HCT116 (cell line): ENCODE results near the gene EDN2.

ENCODE experiments used
- ATF3 ChIP-seq: IDR thresholded peaks from 2 replicates; pipeline ENCODE4 v1.6.1; 2012
- CEBPB ChIP-seq: IDR thresholded peaks from 2 replicates; pipeline ENCODE4 v1.6.1; 2012; ENCODE audit warnings: low read depth
- EZH2 ChIP-seq: fragments of 200-600 bp; sonication (generic); IDR thresholded peaks from 2 replicates; pipeline ENCODE4 v1.6.1; 2017; ENCODE audit warnings: antibody characterized with exemption, mixed run types
- POLR2A ChIP-seq: IDR thresholded peaks from 2 replicates; pipeline ENCODE4 v1.7.0; 2011; ENCODE audit warnings: borderline replicate concordance; ENCODE audit not compliant: insufficient read depth, insufficient read length; ENCODE audit errors: extremely low read depth
- POLR2AphosphoS5 ChIP-seq: IDR thresholded peaks from 2 replicates; pipeline ENCODE4 v1.6.1; 2011; ENCODE audit warnings: mild to moderate bottlenecking, low read depth, low read length, moderate library complexity
- RAD21 ChIP-seq: IDR thresholded peaks from 2 replicates; pipeline ENCODE4 v1.6.1; 2012; ENCODE audit warnings: low read depth, mild to moderate bottlenecking
- SIN3A ChIP-seq: IDR thresholded peaks from 2 replicates; pipeline ENCODE4 v1.6.1; 2012; ENCODE audit warnings: low read depth
- SP1 ChIP-seq: IDR thresholded peaks from 2 replicates; pipeline ENCODE4 v1.6.1; 2012; ENCODE audit warnings: low read depth
- YY1 ChIP-seq: IDR thresholded peaks from 2 replicates; pipeline ENCODE4 v1.6.1; 2011; ENCODE audit warnings: low read length, low read depth, moderate library complexity, mild to moderate bottlenecking; ENCODE audit not compliant: insufficient replicate concordance; ENCODE audit errors: extremely low read depth
- ZBTB33 ChIP-seq: IDR thresholded peaks from 2 replicates; pipeline ENCODE4 v1.6.1; 2011; ENCODE audit warnings: mild to moderate bottlenecking, low read length, moderate library complexity; ENCODE audit not compliant: insufficient replicate concordance; ENCODE audit errors: extremely low read depth
- ZFX ChIP-seq: fragments of 450-650 bp; IDR thresholded peaks from 2 replicates; pipeline ENCODE4 v1.6.1; 2017
- TF ChIP-seq, protein P1 (sequence below): IDR thresholded peaks from 2 replicates; pipeline ENCODE4 v1.6.1; 2012; ENCODE audit warnings: low read depth
- TF ChIP-seq, protein P2 (sequence below), 3 experiments: fragments of 200-600 bp in 1 of 3; sonication (generic) in 1 of 3; IDR thresholded peaks in 2 of 3; conservative IDR thresholded peaks in 1 of 3; 2 replicates each; pipeline ENCODE4 v1.5.1; 2012 to 2017; ENCODE audit warnings: low read depth in 2 of 3, low read length in 2 of 3, antibody characterized with exemption in 1 of 3, borderline replicate concordance in 1 of 3, control low read depth in 1 of 3, mild to moderate bottlenecking in 1 of 3, mixed read lengths in 1 of 3, mixed run types in 1 of 3, moderate library complexity in 1 of 3; ENCODE audit not compliant: insufficient read depth in 1 of 3
- TF ChIP-seq, protein P3 (sequence below): IDR thresholded peaks from 2 replicates; pipeline ENCODE4 v1.6.1; 2012

DNA sequence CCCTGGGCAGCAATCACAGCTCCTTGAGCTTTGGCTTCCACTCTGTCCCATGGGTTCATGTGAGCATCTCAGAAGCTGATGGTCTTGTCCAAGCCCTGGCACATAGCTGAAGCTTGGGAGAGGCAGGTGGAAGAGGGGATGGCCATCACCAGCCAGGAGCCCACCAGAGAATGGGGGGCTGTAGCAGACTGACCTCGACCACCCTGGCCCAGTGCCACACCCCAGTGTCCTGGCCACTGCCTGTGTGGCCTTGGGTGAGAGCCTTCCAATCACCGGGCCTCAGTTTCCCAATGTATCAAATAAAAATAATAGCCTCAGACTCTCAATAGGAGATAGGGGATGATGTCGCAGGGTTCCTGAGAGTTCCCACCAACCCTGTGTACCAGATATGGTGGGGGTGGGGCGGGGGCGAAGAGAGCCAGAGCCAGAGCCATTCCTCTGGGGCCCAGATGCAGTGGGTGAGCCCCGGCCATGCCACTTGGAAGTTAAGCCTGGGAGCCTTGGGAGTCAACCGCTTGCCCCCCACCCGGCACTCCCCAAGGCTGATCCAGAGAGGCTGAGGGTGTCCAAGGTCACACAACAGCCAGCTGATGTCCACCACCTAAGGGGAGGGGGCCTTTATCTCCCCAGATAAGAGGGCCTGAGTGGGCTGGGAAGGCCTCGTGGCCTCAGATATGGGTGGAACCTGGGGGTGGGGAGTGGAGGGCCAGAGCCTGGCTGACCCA is 9.3 kb upstream of the EDN2 start:
- TF ChIP-seq, protein P1, sequence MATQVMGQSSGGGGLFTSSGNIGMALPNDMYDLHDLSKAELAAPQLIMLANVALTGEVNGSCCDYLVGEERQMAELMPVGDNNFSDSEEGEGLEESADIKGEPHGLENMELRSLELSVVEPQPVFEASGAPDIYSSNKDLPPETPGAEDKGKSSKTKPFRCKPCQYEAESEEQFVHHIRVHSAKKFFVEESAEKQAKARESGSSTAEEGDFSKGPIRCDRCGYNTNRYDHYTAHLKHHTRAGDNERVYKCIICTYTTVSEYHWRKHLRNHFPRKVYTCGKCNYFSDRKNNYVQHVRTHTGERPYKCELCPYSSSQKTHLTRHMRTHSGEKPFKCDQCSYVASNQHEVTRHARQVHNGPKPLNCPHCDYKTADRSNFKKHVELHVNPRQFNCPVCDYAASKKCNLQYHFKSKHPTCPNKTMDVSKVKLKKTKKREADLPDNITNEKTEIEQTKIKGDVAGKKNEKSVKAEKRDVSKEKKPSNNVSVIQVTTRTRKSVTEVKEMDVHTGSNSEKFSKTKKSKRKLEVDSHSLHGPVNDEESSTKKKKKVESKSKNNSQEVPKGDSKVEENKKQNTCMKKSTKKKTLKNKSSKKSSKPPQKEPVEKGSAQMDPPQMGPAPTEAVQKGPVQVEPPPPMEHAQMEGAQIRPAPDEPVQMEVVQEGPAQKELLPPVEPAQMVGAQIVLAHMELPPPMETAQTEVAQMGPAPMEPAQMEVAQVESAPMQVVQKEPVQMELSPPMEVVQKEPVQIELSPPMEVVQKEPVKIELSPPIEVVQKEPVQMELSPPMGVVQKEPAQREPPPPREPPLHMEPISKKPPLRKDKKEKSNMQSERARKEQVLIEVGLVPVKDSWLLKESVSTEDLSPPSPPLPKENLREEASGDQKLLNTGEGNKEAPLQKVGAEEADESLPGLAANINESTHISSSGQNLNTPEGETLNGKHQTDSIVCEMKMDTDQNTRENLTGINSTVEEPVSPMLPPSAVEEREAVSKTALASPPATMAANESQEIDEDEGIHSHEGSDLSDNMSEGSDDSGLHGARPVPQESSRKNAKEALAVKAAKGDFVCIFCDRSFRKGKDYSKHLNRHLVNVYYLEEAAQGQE, result no peak
- TF ChIP-seq EZH2, result no peak
- TF ChIP-seq, protein P2, sequence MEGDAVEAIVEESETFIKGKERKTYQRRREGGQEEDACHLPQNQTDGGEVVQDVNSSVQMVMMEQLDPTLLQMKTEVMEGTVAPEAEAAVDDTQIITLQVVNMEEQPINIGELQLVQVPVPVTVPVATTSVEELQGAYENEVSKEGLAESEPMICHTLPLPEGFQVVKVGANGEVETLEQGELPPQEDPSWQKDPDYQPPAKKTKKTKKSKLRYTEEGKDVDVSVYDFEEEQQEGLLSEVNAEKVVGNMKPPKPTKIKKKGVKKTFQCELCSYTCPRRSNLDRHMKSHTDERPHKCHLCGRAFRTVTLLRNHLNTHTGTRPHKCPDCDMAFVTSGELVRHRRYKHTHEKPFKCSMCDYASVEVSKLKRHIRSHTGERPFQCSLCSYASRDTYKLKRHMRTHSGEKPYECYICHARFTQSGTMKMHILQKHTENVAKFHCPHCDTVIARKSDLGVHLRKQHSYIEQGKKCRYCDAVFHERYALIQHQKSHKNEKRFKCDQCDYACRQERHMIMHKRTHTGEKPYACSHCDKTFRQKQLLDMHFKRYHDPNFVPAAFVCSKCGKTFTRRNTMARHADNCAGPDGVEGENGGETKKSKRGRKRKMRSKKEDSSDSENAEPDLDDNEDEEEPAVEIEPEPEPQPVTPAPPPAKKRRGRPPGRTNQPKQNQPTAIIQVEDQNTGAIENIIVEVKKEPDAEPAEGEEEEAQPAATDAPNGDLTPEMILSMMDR (IDR thresholded peaks at IDR 0.05 in 2 of 3, conservative IDR thresholded peaks at IDR 0.05 in 1 of 3; ENCODE audit: borderline replicate concordance in 1 of 3, insufficient read depth in 1 of 3, low read depth in 2 of 3, low read length in 2 of 3), result no peak
- TF ChIP-seq CEBPB, result no peak
- TF ChIP-seq, protein P3, sequence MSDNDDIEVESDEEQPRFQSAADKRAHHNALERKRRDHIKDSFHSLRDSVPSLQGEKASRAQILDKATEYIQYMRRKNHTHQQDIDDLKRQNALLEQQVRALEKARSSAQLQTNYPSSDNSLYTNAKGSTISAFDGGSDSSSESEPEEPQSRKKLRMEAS, result no peak
- TF ChIP-seq YY1, result no peak
- TF ChIP-seq ZBTB33, result no peak
- no peak for TF ChIP-seq SP1
- no peak for TF ChIP-seq SIN3A
- no peak for TF ChIP-seq ATF3
- no peak for TF ChIP-seq POLR2AphosphoS5
- TF ChIP-seq RAD21, result no peak
- TF ChIP-seq POLR2A, result no peak
- no peak for TF ChIP-seq ZFX
